A673 (cell line): ENCODE results near the gene VAT1L. TPM values are rescaled to one million over a fixed set of nuclear protein-coding genes. Genes with fewer than 3 reads are reported as not detected.

Experiments used
- BruUV-seq: library from RNA; stranded (reverse); fragments of 400-500 nt; replicated peaks from 2 replicates; lab custom pipeline; 2021; lab: Mats Ljungman, UMichigan
- CTCF ChIA-PET: fragments of 300-600 bp; sonication (Branson Sonifier 250); formaldehyde crosslinking; loops from one replicate; lab custom pipeline; 2022; ENCODE audit warnings: antibody characterized with exemption; lab: Charles Lee
- POLR2A ChIA-PET: fragments of 300-600 bp; sonication (Branson Sonifier 250); formaldehyde crosslinking; loops from one replicate; lab custom pipeline; 2022; ENCODE audit warnings: antibody characterized with exemption; ENCODE audit not compliant: low non-redundant PET; lab: Charles Lee
- DNase-seq: peaks from one replicate; pipeline ENCODE4 v3.0.0-alpha.2; 2015; ENCODE audit warnings: low spot score
- H3K27ac ChIP-seq: fragments of 200-600 bp; sonication (generic); 2 replicates; pipeline ENCODE4 v1.5.1; 2016; ENCODE audit warnings: mixed run types, low read depth, mild to moderate bottlenecking, mixed read lengths, antibody characterized with exemption, low read length; ENCODE audit not compliant: poor library complexity, severe bottlenecking
- H3K27me3 ChIP-seq: fragments of 200-600 bp; sonication (generic); replicated peaks from 2 replicates; pipeline ENCODE4 v1.6.1; 2017; ENCODE audit warnings: mixed run types, low read depth, mild to moderate bottlenecking, mixed read lengths, antibody characterized with exemption, low read length; ENCODE audit not compliant: insufficient read depth, poor library complexity
- H3K36me3 ChIP-seq: fragments of 200-600 bp; sonication (generic); 2 replicates; pipeline ENCODE4 v1.6.1; 2016; ENCODE audit warnings: mixed run types, mild to moderate bottlenecking, mixed read lengths, antibody characterized with exemption, low read length; ENCODE audit not compliant: insufficient read depth, poor library complexity, severe bottlenecking
- H3K4me1 ChIP-seq: fragments of 200-600 bp; sonication (generic); 2 replicates; pipeline ENCODE4 v1.6.1; 2017; ENCODE audit warnings: mixed run types, mild to moderate bottlenecking, mixed read lengths, antibody characterized with exemption, low read length; ENCODE audit not compliant: insufficient read depth, poor library complexity, severe bottlenecking
- H3K4me3 ChIP-seq: fragments of 200-600 bp; sonication (generic); 2 replicates; pipeline ENCODE4 v1.5.1; 2016; ENCODE audit warnings: low read depth, mixed run types, mild to moderate bottlenecking, mixed read lengths, low read length; ENCODE audit not compliant: poor library complexity, severe bottlenecking
- H3K9me3 ChIP-seq: fragments of 200-600 bp; sonication (generic); 2 replicates; pipeline ENCODE4 v1.6.1; 2016; ENCODE audit warnings: mixed run types, low read depth, mild to moderate bottlenecking, mixed read lengths, antibody characterized with exemption, low read length; ENCODE audit not compliant: poor library complexity, severe bottlenecking
- EZH2 ChIP-seq: fragments of 200-600 bp; sonication (generic); IDR thresholded peaks from 2 replicates; pipeline ENCODE4 v1.6.1; 2017; ENCODE audit warnings: borderline replicate concordance, low read depth, mild to moderate bottlenecking, mixed read lengths, antibody characterized with exemption, low read length; ENCODE audit not compliant: poor library complexity, severe bottlenecking
- intact Hi-C: fragments of 100-400 bp; cut with micrococcal nuclease; formaldehyde crosslinking; loops from one replicate; pipeline ENCODE4 v1.10.0; 2022; ENCODE audit not compliant: unreplicated experiment
- total RNA-seq: library from RNA; stranded (reverse); gene quantifications from 2 replicates; pipeline ENCODE4 v1.2.3, GENCODE V29; 2021
- TF ChIP-seq, protein P1 (sequence below): fragments of 300-800, 200-600 bp; sonication (generic); conservative IDR thresholded peaks from 2 replicates; pipeline ENCODE4 v1.5.1; 2017; ENCODE audit warnings: low read depth, mild to moderate bottlenecking, antibody characterized with exemption, low read length, moderate library complexity, mixed read lengths

VAT1L gene
- total RNA-seq, 1 experiment from 2014 or later = 0.09 TPM

DNA sequence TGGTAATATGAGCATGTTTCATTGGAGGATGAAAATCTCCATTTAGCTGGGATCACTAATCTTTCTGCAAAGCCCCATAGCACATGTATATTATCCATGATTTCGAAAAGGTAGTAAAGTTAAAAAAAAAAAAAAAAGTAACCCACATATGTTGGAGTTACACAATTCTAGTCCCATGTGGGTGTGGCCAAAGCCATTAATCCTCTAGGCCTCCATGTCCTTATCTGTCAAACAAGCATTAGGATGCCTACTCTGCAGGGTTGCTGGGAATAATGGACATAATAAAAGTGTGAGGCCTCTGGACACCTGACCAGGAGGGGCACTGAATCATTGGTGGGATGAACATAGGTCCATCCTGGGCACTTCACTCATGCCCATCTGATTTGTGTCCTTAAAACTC, 29.2 kb upstream of the VAT1L start:
- no peak for DNase-seq
- H3K4me3 ChIP-seq = no peak overlapping the region
- H3K4me1 ChIP-seq = no peaks in the 10 kb centered on the region
- TF ChIP-seq, protein P1, sequence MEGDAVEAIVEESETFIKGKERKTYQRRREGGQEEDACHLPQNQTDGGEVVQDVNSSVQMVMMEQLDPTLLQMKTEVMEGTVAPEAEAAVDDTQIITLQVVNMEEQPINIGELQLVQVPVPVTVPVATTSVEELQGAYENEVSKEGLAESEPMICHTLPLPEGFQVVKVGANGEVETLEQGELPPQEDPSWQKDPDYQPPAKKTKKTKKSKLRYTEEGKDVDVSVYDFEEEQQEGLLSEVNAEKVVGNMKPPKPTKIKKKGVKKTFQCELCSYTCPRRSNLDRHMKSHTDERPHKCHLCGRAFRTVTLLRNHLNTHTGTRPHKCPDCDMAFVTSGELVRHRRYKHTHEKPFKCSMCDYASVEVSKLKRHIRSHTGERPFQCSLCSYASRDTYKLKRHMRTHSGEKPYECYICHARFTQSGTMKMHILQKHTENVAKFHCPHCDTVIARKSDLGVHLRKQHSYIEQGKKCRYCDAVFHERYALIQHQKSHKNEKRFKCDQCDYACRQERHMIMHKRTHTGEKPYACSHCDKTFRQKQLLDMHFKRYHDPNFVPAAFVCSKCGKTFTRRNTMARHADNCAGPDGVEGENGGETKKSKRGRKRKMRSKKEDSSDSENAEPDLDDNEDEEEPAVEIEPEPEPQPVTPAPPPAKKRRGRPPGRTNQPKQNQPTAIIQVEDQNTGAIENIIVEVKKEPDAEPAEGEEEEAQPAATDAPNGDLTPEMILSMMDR = no peak
- no peak for TF ChIP-seq EZH2
- H3K27me3 ChIP-seq = no peaks in the 10 kb centered on the region
- no peaks in the 10 kb centered on the region for H3K36me3 ChIP-seq
- no peak overlapping the region for H3K27ac ChIP-seq
- CTCF ChIA-PET = no interaction called here
- BruUV-seq = no TSS peak
- no peaks in the 10 kb centered on the region for H3K9me3 ChIP-seq
- intact Hi-C loops = no loop called here
- POLR2A ChIA-PET = no interaction called here

DNA sequence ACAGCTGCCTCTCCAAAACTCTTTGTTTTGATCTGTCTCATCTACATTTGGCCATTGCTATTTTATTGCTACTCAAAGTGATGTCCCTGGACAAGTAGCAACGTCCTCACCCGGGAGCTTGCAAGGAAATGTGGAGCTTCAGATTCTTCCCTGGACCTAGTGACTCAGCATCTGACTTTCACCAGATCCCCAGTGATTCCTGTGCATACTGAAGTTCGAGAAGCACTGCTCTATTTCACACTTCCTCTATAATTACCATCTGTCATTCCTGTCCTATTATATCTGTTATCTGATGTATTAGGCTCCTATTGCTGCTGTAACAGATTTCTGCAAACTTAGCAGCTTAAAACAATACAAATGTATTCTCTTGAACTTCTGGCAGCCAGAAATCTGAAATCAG, 28.5 kb upstream of the VAT1L start:
- CTCF ChIA-PET = no interaction called here
- Histone ChIP-seq H3K4me1 (no peaks in the 10 kb centered on the region), H3K4me3 (no peak overlapping the region), H3K27me3 (no peaks in the 10 kb centered on the region), H3K36me3 (no peaks in the 10 kb centered on the region), H3K27ac (no peak overlapping the region), H3K9me3 (no peaks in the 10 kb centered on the region)
- BruUV-seq = no TSS peak
- POLR2A ChIA-PET = no interaction called here
- intact Hi-C loops = no loop called here
- no peak for DNase-seq
- TF ChIP-seq, protein P1 = no peak
- TF ChIP-seq EZH2 = no peak

DNA sequence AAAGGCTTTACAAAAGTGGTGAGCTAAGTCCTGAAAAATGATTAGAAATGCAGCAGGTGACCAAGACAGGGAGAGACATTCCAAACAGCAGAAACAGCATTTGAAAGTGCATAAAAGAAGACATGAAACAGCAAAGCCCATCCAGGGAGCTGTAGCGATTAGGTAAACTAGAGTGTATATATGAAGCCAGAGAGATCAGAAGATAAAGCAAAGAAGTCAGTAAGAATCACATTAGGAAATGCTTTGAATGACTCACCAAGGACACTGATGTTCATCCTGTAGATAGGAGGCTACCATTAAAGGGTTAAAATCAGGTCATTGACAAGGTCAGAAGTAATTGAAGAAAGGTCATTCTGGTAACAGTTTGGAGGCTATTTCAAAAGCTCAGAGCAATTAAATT, 27.6 kb upstream of the VAT1L start:
- ChIA-PET POLR2A (no interaction called here), CTCF (no interaction called here)
- H3K4me1 ChIP-seq = no peaks in the 10 kb centered on the region
- no peak overlapping the region for H3K4me3 ChIP-seq
- H3K9me3 ChIP-seq = no peaks in the 10 kb centered on the region
- H3K27ac ChIP-seq = no peak overlapping the region
- DNase-seq = no peak
- intact Hi-C loops = no loop called here
- H3K27me3 ChIP-seq = no peaks in the 10 kb centered on the region
- no peaks in the 10 kb centered on the region for H3K36me3 ChIP-seq
- no peak for TF ChIP-seq EZH2
- TF ChIP-seq, protein P1 = no peak
- BruUV-seq = no TSS peak
